CD1c-positive myeloid dendritic cell (primary cell): ENCODE measurements around the gene PPP1R3E.
"Not testable (repeated sequence)": the region's sequence is repeated elsewhere in the genome, so short reads cannot be mapped to it uniquely, and the experiment has no call there.

Experiments used
- DNase-seq: peaks from one replicate; pipeline ENCODE4 v3.0.0-alpha.2; 2016; ENCODE audit errors: extremely low spot score

Gene PPP1R3E, protein sequence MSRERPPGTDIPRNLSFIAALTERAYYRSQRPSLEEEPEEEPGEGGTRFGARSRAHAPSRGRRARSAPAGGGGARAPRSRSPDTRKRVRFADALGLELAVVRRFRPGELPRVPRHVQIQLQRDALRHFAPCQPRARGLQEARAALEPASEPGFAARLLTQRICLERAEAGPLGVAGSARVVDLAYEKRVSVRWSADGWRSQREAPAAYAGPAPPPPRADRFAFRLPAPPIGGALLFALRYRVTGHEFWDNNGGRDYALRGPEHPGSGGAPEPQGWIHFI

DNA sequence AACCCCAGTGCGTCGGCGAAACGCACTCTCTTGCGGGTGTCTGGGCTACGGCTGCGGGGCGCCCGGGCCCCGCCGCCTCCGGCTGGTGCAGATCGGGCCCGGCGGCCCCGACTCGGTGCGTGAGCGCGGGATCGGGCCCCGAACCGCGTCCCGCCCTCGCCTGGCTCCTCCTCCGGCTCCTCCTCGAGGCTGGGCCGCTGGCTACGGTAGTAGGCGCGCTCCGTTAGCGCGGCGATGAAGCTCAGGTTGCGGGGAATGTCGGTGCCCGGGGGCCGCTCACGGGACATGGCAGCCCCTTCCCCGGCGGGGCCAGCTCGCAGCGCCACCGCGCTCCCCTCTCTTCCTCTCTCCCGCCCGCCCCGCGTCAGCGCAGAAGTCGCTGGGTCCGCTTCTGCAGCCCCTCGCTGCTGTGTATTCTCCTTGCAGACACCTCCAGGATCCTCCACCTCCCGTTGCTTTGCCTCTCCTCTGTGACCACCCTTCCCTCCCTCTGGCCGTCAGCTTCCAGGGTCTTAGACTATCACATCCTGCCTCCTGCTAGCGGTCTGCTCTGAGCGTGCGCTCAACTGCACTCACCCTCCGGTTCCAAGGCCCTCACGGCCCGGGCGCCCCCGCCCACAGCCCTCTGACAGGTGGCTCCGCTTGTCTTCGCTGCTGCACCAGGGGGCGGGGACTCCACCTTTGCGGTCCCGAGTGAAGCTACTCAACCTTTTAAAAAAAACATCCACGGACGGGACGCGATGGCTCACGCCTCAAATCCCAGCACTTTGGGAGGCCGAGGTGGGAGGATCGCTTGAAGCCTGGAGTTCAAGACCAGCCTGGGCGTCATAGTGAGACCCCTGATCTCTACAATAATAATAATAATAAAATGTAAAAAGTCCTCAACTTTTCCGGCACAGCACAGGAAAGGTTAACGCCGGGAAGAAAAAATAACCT is at the start of gene PPP1R3E:
PPP1R3E (minus strand) TSS at position 570 of the 936 bp plus-strand sequence; CDS start at position 287, 283 bp downstream.
- DNase-seq, result peak; percentile 65

DNA sequence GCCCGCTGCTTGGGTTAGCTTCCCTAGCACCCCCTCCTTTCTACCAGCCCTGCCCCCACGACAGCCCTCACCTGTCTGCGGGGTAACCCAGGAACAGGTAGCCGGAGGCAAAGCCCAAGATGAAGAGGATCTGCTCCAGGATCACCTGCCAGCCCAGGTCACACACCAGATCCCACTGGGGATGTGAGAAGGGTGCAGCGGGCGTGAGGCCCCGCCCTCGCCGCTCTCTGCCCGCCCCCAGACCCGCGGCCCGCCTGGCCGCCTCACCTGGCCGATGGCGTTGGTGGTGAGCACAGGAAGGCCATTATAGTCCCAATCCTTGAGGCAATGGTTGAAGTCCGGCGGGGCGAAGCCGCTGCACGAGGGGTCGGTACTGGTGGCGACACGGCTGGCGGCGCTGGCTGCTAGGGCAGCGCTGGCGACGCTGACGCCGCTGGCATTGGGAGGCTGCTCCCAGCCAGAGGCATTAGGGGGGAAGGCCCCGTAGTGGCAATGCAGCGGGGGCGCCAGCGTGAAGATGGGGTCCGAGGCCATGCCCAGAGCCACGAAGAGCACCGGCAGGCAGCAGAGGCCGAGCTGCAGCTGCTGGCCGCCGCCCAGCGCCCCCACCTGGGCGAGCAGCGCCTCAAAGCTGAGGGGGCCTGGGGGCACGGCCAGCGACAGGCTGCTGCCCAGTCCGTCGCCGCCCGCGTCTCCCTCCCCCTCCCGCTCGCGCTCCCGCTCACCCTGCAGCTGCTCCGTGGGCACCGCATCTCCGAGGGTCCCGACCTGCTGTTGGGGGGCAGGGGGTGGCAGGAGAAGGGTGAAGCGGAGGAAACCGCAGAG is 49.2 kb upstream of the PPP1R3E start:
- no peak for DNase-seq

DNA sequence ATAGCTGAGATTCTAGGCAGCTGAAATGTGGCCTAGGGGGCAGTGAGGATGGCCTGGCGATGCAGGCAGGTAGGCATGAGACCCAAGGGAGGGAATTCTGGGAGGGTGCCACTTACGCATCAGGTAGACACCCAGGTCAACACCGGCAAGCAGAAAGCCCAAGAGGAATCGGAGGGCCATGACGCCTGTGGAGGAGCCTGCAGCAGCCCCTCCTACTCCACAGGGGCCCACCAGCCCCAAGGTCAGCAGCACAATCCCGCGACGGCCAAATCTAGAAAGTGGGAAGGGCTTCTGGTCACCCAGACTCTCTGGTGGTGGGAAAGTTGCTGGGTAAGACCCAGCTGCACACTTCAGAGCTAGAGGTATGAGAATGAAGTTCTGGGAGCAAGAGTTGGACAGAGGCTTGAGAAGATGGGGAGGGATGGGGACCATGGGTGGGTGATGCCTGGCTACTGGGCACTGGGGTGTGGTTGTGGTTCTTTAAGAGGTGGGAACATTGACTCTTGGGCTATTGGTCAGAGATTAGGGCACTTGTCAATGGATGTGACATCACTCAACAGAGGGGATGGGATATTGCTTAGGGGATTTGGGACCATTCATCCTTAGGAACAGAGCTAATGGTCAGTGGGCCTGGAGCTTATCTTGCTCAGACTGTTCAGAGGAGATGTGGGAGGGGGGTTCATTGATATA is 46.6 kb upstream of the PPP1R3E start:
- no peak for DNase-seq

DNA sequence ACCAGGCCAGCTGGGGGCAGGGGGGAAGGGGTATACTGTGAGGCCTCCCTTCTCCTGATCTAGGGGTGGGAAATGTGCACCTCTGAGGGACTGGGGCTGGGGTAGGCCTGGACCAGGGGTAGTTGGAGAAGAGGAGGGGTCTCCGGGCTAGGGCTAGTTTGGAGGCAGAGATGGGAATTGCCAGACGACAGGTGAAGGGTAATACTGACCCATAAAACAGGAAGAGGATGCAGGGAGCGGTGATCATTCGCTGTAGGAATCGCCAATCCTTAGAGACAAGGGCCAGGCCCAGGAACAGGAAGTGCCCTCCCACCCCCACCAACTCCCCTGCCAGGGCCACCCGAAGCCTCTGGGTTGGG is 45.6 kb upstream of the PPP1R3E start:
- no peak for DNase-seq

DNA sequence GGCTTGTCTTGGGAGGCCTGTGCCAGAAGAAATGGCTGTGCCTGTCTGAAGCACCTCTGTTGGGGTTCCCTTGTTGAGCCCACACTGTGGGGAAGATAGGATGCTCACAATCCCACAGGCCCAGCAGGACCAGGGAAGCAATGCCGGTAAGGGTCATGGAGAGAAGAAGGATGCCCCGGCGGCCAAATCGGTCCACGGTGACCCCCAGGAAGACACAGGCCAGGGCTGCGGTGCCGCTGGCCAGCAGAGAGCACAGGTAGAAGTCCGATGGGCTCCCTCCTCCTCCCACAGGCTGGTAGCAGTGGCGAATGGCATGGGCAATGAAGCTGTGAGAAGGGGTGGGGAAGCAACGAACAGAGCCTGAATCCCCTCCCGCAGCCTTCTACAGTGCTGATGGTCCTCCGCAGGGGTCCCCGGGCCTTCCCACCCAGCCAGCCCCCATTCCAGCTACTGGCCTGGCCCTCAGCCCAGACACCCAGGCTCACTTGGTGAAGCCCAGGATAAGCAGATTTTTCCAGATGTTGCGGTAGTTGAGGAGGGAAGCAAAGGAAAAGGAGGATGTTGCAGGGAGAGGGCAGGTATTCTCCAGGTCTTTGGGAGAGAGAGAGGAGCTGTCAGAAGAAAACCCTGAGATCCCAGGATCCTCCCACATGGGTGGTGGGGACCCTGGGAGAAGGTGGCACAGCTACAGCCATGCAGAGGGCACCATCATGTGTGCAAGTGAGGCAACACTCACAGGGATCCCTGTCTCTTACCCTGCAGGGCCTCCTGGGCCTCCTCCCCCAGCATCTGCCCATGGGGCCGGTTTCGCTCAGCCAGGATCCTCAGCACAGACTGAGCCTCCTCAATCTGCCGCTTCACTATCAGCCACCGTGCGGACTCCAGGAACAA is 45.0 kb upstream of the PPP1R3E start:
- no peak for DNase-seq

DNA sequence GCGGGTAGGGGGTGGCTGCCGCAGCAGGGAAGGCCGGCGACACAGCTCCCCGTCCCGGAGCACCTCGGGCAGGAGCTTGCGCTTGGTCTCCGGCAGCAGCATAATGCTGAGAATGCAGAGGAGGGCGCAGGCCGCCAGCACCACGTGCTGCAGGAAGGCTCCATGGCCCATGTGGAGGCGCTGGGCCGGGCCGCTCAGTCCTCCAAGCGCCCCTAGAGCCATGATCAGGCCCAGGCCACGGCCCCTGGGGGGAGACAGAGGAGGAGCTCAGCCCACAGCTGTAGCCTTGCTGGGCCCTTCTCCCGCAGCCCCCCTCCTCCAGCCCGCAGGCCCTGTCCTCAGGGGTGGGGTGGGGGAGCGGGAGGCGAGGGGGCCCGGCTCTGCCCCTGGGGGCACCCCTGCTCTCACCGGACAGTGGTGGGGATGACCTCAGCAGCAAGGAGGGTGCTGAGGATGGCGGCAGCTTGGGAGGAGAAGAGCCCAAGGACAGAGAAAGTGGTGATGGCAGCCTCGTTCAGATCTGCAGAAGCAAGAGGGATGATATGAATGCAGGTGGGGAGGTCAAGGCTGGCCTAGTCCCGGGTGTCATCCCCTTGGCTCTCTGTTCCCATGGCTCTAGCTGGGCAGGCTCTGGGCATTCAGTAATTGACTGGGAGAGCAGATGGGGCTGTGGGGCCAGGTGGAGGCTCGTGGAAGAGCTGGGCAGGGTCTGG is 44.2 kb upstream of the PPP1R3E start:
- DNase-seq, result no peak

DNA sequence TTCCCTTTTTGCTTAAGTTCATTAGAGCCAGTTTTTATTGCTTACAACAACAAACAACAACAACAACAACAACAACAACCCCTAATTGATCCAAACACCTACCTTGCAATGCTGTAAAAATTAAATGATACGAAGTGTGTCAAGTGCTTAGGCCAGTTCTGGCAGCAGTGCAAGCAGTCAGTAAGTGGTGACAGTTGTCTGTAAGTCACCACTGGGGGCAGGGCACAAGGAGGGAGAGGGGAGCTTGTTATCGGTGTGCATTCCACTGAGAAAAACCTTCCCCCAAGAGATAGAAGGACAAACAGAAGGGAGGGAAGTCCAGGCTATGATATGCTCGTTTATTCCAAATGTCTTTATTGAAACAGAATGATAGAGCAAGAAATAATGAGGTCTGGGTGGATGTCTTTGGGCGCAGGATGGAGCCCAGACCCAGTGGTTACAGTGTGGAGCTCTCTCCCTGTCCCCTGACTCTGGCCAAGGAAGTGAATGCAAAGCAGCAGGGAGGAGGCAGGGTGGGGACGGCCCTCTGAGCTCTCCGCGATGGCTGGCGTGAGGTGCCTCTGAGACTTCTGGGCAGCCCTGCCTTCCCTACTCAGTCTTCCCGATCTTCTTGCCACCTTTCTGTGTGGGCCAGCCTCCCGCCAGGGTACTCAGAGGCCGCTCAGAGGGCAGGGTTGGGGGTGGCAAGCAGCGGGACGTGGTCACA is 43.5 kb upstream of the PPP1R3E start:
- DNase-seq, result no peak

DNA sequence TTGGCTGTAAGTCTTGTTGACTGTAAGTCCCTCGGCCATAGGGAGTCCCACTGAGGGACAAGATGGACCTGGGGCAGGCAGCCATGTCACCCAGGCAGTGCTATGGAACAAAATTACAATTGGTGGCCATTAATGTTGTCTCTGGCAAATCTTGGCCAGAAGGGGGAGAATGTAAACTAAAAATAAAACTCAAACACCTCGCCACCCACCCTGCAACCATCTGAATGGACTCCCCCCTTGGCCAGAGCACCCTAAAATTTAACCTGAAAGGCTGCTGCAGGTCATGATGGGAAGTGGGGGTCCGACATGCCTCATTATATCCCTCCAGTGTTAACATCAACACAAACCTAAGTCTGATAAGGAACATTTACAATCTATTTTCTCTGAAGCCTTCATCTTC is 41.8 kb upstream of the PPP1R3E start:
- no peak for DNase-seq

DNA sequence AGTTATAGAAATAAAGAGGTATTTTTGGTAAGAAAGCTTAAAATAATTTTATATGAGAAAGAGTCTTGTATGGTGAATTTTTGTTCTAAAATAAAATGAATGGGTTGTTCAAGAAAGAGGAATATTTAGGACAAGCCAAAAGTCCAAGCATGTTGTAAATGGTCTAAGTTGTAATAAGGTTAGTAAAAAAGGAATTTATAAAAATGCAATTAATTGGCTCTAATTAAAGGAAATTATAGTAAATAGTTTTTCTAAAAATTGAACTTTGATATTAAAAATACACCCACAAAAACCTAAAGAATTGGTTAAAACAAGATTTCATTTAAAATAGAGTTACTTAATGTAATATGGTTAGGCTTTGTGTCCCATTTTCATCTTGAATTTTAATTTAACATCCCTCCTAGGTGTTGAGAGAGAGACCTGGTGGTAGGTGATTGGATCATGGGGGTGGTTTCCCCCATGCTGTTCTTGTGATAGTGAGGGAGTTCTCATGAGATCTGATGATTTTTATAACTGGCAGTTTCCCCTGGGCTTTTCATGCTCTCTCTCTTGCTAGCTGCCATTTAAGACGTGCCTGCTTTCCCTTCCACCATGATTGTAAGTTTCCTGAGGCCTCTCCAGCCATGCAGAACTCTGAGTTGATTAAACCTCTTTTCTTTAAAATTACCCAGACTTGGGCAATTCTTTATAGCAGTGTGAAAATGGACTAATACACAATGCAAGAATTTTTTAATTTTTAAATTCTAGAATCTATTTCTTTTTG is 37.0 kb upstream of the PPP1R3E start:
- no peak for DNase-seq

DNA sequence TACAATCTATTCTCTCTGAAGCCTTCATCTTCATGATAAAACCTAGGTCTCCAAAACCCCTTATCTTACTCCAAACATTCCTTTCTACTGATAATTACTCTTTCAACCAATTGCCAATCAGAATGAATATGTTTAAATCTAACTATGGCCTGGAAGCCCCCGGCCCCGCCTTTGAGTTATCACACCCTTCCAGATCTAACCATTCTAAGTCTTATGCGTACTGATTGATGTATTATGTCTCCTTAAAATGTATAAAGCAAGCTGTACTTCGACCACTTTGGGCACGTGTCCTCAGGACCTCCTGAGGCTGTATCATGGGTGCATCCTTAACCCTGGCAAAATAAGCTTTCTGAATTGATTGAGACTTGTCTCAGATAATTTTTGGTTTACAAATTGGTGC is 33.0 kb upstream of the PPP1R3E start:
- DNase-seq, result no peak

DNA sequence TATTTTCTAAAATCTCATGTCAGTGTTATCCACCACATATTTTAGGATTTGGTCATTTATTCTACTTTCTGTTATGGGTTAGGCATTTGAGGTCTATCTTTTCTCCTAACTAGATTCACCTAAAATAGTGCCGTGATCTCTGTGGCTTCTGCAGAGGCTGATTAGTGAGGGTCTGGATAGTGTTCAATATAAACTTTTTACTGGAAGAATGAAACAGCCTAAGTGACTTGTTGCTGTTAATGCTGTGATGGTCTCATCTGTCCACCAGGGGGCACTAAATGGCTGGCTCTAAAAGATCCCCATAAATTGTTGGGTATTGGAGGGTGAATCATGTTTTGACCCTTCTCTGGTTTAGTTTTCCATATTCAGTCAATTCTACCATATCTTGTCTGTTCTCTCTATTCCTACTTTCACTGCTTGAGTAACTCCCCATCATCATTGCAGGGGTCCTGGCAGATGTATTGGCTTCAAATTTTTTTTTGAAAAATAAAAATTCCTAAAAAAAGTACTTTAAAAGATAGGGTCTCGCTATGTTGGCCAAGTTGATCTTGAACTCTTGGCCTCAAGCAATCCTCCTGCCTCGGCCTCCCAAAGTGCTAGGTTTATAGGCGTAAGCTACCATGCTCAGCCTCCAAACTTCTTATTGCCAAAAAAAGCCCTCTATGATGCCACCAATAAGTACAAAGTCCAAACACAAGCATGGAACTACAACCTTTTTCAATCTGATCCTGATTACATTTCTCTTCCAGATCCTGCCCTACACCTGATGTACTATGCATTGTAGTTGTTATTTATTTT is 25.5 kb upstream of the PPP1R3E start:
- peak; percentile 80 for DNase-seq

DNA sequence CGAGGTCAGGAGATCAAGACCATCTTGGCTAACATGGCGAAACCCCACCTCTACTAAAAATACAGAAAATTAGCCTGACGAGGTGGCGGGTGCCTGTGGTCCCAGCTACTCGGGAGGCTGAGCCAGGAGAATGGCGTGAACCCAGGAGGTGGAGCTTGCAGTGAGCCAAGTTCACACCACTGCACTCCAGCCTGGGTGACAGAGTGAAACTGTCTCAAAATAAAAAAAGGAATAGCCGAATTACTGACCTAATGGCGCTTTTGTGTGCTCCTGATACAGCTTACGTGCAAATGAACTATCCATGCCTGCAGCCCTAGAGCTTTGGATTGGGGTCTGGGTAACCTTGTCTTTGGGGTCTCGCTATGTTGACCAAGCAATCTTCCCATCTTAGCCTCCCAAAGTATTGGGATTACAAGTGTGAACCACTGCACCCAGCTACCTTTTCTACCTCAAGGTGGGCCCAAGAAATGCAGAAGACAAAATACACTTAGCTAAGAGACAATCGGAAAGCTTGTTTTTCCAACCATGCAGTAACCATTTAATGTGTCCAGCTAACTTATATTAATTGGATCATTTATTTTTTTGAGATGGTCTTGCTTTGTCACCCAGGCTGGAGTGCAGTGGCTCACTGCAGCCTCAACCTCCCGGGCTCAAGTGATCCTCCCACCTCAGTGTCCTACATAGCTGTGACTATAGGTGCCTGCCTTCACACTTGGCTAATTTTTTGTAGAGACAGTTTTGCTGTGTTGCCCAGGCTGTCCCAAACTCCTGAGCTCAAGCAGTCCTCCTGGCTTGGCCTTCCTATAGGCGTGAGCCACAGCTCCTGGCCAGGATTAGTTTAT is 24.1 kb upstream of the PPP1R3E start:
- DNase-seq, result no peak

DNA sequence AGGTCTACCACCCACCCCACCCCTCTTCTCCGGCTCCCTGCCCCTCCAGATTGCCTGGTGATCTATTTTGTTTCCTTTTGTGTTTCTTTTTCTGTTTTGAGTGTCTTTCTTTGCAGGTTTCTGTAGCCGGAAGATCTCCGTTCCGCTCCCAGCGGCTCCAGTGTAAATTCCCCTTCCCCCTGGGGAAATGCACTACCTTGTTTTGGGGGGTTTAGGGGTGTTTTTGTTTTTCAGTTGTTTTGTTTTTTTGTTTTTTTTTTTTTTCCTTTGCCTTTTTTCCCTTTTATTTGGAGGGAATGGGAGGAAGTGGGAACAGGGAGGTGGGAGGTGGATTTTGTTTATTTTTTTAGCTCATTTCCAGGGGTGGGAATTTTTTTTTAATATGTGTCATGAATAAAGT is 23.1 kb upstream of the PPP1R3E start:
- DNase-seq, result not testable (repeated sequence)

DNA sequence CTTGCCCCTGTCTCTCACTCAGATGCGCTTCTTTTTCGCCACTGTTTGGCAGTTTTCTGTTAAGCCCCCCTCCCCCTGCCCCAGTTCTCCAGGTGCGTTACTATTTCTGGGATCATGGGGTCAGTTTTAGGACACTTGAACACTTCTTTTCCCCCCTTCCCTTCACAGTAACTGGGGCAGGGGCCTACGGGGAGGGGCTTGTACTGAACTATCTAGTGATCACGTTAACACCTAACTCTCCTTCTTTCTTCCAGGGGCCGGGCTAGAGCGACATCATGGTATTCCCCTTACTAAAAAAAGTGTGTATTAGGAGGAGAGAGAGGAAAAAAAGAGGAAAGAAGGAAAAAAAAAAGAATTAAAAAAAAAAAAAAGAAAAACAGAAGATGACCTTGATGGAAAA is 22.3 kb upstream of the PPP1R3E start:
- DNase-seq, result no peak

DNA sequence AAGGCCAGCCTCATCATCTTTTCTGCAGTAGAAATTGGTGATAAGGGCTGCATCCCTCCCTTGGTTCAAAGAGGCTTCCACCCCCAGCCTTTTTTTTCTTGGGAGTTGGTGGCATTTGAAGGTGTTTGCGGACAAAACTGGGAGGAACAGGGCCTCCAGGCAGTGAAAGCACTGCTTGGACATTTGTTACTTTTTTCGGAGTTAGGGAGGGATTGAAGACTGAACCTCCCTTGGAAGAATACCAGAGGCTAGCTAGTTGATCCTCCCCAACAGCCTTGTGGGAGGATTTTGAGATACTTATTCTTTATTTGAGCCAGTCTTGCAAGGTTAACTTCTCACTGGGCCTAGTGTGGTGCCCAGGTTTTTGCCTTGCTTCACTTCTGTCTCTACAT is 21.8 kb upstream of the PPP1R3E start:
- DNase-seq, result no peak

DNA sequence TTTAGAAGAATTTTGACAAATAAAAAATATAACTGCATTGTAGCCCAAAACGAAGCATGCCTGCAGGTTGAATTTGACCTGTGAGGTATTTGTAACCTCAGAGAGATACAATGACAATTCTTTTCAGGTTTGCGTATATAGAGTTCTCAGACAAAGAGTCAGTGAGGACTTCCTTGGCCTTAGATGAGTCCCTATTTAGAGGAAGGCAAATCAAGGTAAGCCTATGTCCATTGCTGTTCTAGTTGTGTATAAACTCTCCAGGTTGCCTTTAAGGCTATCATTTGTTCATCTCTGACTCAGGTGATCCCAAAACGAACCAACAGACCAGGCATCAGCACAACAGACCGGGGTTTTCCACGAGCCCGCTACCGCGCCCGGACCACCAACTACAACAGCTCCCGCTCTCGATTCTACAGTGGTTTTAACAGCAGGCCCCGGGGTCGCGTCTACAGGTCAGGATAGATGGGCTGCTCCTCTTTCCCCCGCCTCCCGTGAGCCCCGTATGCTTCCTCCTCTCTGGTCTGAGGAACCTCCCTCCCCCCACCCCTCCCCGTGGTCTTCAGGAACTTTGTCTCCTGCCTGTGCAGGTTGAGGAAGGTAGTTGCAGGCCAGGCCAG is 21.3 kb upstream of the PPP1R3E start:
- DNase-seq, result no peak
